K562 (cell line): ENCODE measurements around the gene EXTL1. TPM values are rescaled to one million over a fixed set of nuclear protein-coding genes. Genes with fewer than 3 reads are reported as not detected.

Experiments used
- C11orf30 ChIP-seq: fragments of 450-650 bp; IDR thresholded peaks from 2 replicates; pipeline ENCODE4 v1.6.1; 2016; ENCODE audit warnings: low read depth, mild to moderate bottlenecking
- CBFA2T2 ChIP-seq: fragments of 450-650 bp; conservative IDR thresholded peaks from 2 replicates; pipeline ENCODE4 v1.6.1; 2017; ENCODE audit warnings: mild to moderate bottlenecking
- EHMT2 ChIP-seq: fragments of 450-650 bp; IDR thresholded peaks from 2 replicates; pipeline ENCODE4 v1.6.1; 2018; ENCODE audit warnings: antibody characterized with exemption
- FOXP4 ChIP-seq: sonication (generic); formaldehyde crosslinking; IDR thresholded peaks from 2 replicates; pipeline ENCODE4 v1.8.0; 2022; ENCODE audit warnings: mild to moderate bottlenecking, missing genetic modification reagents, borderline replicate concordance
- KDM4B ChIP-seq, 2 experiments: fragments of 450-650 bp in 1 of 2; sonication (generic) in 1 of 2; IDR thresholded peaks; 2 replicates each; pipeline ENCODE4 v1.6.1; 2016 to 2017; ENCODE audit warnings: borderline replicate concordance in 2 of 2, antibody characterized with exemption in 1 of 2, low read depth in 1 of 2, mild to moderate bottlenecking in 1 of 2
- L3MBTL2 ChIP-seq: fragments of 450-650 bp; IDR thresholded peaks from 2 replicates; pipeline ENCODE4 v1.6.1; 2016; ENCODE audit warnings: mild to moderate bottlenecking, moderate library complexity
- NCOR1 ChIP-seq: fragments of 450-650 bp; IDR thresholded peaks from 2 replicates; pipeline ENCODE4 v1.6.1; 2016; ENCODE audit warnings: mild to moderate bottlenecking, moderate library complexity
- PRDM10 ChIP-seq: fragments of 450-650 bp; IDR thresholded peaks from 2 replicates; pipeline ENCODE4 v1.6.1; 2018; ENCODE audit not compliant: partially characterized antibody
- RBBP5 ChIP-seq: fragments of 200-600 bp; sonication (generic); IDR thresholded peaks from 2 replicates; pipeline ENCODE4 v1.6.1; 2012; ENCODE audit warnings: borderline replicate concordance, mild to moderate bottlenecking, low read length, control low read depth, inconsistent platforms; ENCODE audit not compliant: insufficient read depth, poor library complexity, severe bottlenecking
- RNF2 ChIP-seq: sonication (generic); IDR thresholded peaks from 2 replicates; pipeline ENCODE4 v1.6.1; 2016
- WHSC1 ChIP-seq: IDR thresholded peaks from one replicate; pipeline ENCODE4 v1.6.1; 2012; ENCODE audit warnings: low read length, control low read depth, inconsistent platforms
- ZBTB43 ChIP-seq: sonication (generic); formaldehyde crosslinking; IDR thresholded peaks from 2 replicates; pipeline ENCODE4 v1.8.0; 2023; ENCODE audit warnings: mild to moderate bottlenecking, missing genetic modification reagents
- ZBTB49 ChIP-seq: sonication (generic); formaldehyde crosslinking; IDR thresholded peaks from 2 replicates; pipeline ENCODE4 v1.8.0; 2022; ENCODE audit warnings: missing genetic modification reagents, mild to moderate bottlenecking, borderline replicate concordance
- ZBTB7A ChIP-seq: IDR thresholded peaks from 2 replicates; pipeline ENCODE4 v1.6.1; 2011; ENCODE audit warnings: low read depth, mild to moderate bottlenecking, low read length, moderate library complexity, borderline replicate concordance; ENCODE audit not compliant: control insufficient read depth
- ZNF780A ChIP-seq: fragments of 250-450 bp; sonication (Bioruptor Pico); IDR thresholded peaks from 2 replicates; pipeline ENCODE4 v1.5.0; 2021; ENCODE audit warnings: mild to moderate bottlenecking
- polyA plus RNA-seq, 8 experiments: library from polyadenylated mRNA; depleted of rRNA in 4 of 8; stranded (reverse) in 5 of 8; unstranded in 3 of 8; fragments of >200 nt; fragmentation: Nextera tagmentation in 2 of 8; fragmentation: Illumina TruSeq in 1 of 8; extraction: Ambion mirVana in 2 of 8; extraction: Trizol in 1 of 8; gene quantifications; 2 replicates each; pipeline versions ENCODE4 v1.2.1 to v1.2.3, GENCODE V29; 2011 to 2014; ENCODE audit warnings: inconsistent platforms in 1 of 8, missing spikeins in 1 of 8
- total RNA-seq, 7 experiments: library from RNA; depleted of rRNA in 6 of 7; stranded (reverse); fragments of >200 nt in 6 of 7; fragmentation: Illumina TruSeq in 2 of 7; extraction: Trizol in 2 of 7; gene quantifications; 2 replicates each; pipeline versions ENCODE4 v1.2.1 to v1.2.3, GENCODE V29; 2011 to 2021; ENCODE audit warnings: low replicate concordance in 1 of 7

EXTL1 gene
- total and polyA plus RNA-seq, 9 of the 15 experiments (the other 6 are each of a cell fraction or from before 2014, with no cell fraction given): 0.04 to 0.23 (median 0.08) TPM; not detected in 3

GRCh38 chr1:26060832-26061574, 39.4 kb downstream of the EXTL1 start (continued):
- TF ChIP-seq RBBP5 (no peak), NCOR1 (no peak), ZNF780A (CRISPR knock-in tag) (no peak), CBFA2T2 (no peak), ZBTB7A (peak; percentile 78; the same call in 1 of the 2 replicates), ZBTB49 (no peak), ZBTB43 (CRISPR knock-in tag) (no peak), C11orf30 (no peak), RNF2 (no peak), KDM4B (IDR thresholded peaks at IDR 0.05; ENCODE audit: borderline replicate concordance in 2 of 2, low read depth in 1 of 2) (no peak), PRDM10 (peak; percentile 35), L3MBTL2 (peak; percentile 58; the same call in 1 of the 2 replicates), WHSC1 (no peak), FOXP4 (0 out of 2 replicates have a peak, but pooled peaks have one; percentile 26), EHMT2 (no peak)
